Measurements from ENCODE around the gene FBXL7.

DNA sequence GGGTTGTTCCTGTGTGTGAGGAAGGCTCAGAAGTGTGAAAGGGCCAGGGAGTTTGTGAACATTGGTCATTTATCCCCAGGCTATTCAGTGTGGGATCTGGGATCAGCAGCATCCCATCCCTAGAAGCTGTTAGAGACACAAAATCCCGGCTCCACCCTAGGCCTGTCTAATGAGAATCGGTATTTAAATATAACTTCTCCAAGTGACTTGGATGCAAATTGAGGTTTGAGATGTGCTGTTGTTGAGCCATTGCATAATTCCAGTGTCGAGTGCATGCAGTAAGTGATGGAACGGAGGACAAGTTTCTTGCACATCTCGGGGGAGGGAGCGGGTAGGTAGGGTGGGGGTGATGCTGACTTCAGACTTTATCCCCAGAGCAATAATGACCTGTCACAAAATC, 138.3 kb downstream of the FBXL7 start:
- TF ChIP-seq FOS (IDR thresholded peaks at IDR 0.05; ENCODE audit: extremely low read depth, insufficient read length) = no peak
- TF ChIP-seq, protein P1, sequence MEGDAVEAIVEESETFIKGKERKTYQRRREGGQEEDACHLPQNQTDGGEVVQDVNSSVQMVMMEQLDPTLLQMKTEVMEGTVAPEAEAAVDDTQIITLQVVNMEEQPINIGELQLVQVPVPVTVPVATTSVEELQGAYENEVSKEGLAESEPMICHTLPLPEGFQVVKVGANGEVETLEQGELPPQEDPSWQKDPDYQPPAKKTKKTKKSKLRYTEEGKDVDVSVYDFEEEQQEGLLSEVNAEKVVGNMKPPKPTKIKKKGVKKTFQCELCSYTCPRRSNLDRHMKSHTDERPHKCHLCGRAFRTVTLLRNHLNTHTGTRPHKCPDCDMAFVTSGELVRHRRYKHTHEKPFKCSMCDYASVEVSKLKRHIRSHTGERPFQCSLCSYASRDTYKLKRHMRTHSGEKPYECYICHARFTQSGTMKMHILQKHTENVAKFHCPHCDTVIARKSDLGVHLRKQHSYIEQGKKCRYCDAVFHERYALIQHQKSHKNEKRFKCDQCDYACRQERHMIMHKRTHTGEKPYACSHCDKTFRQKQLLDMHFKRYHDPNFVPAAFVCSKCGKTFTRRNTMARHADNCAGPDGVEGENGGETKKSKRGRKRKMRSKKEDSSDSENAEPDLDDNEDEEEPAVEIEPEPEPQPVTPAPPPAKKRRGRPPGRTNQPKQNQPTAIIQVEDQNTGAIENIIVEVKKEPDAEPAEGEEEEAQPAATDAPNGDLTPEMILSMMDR (IDR thresholded peaks at IDR 0.05 in 2 of 3, conservative IDR thresholded peaks at IDR 0.05 in 1 of 3; ENCODE audit: insufficient read depth in 2 of 3, low read depth in 1 of 3, low read length in 3 of 3) = no peak
- TF ChIP-seq ZNF408 (CRISPR knock-in tag; IDR thresholded peaks at IDR 0.05; ENCODE audit: low read depth) = no peak
- TF ChIP-seq, protein P2, sequence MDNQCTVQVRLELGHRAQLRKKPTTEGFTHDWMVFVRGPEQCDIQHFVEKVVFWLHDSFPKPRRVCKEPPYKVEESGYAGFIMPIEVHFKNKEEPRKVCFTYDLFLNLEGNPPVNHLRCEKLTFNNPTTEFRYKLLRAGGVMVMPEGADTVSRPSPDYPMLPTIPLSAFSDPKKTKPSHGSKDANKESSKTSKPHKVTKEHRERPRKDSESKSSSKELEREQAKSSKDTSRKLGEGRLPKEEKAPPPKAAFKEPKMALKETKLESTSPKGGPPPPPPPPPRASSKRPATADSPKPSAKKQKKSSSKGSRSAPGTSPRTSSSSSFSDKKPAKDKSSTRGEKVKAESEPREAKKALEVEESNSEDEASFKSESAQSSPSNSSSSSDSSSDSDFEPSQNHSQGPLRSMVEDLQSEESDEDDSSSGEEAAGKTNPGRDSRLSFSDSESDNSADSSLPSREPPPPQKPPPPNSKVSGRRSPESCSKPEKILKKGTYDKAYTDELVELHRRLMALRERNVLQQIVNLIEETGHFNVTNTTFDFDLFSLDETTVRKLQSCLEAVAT (IDR thresholded peaks at IDR 0.05) = no peak
- TF ChIP-seq, protein P3, sequence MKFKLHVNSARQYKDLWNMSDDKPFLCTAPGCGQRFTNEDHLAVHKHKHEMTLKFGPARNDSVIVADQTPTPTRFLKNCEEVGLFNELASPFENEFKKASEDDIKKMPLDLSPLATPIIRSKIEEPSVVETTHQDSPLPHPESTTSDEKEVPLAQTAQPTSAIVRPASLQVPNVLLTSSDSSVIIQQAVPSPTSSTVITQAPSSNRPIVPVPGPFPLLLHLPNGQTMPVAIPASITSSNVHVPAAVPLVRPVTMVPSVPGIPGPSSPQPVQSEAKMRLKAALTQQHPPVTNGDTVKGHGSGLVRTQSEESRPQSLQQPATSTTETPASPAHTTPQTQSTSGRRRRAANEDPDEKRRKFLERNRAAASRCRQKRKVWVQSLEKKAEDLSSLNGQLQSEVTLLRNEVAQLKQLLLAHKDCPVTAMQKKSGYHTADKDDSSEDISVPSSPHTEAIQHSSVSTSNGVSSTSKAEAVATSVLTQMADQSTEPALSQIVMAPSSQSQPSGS (CRISPR knock-in tag; IDR thresholded peaks at IDR 0.05) = no peak
- no peak for TF ChIP-seq ZFX (CRISPR knock-in tag; IDR thresholded peaks at IDR 0.05)
- TF ChIP-seq POLR2A (conservative IDR thresholded peaks at IDR 0.05) = no peak

All from K562 (cell line).